Stimulated activated CD4-positive, alpha-beta T cell treated with anti-CD3 and anti-CD28 coated beads, Interleukin-12 subunit alpha, Interleukin-12 subunit beta, amount 100 ng/mL, for 48 hours (primary cell): ENCODE measurements around the gene ZNF385D.
"Not testable (repeated sequence)": the region's sequence is repeated elsewhere in the genome, so short reads cannot be mapped to it uniquely, and the experiment has no call there.

Experiments used
- DNase-seq, 3 donors: peaks; one replicate each; pipeline ENCODE4 v3.0.0-alpha.2; 2020; ENCODE audit warnings: low read depth in 2 of 3, low spot score in 1 of 3

Gene ZNF385D

GRCh38 chr3:21524133-21524532 lies 226.9 kb downstream of the ZNF385D start:
- no peak for DNase-seq

GRCh38 chr3:21520106-21520963 lies 230.7 kb downstream of the ZNF385D start:
- DNase-seq: no peak

- DNase-seq: no peak
Measured at GRCh38 chr3:21517184-21517583, 233.8 kb downstream of the ZNF385D start.

GRCh38 chr3:21515417-21515816 lies 235.6 kb downstream of the ZNF385D start:
- DNase-seq: no peak

- no peak for DNase-seq
Measured at GRCh38 chr3:21509731-21510470, 241.1 kb downstream of the ZNF385D start.

- DNase-seq: no peak
Measured at GRCh38 chr3:21508246-21508645, 242.8 kb downstream of the ZNF385D start.

- no peak for DNase-seq
Measured at GRCh38 chr3:21505711-21506460, 245.1 kb downstream of the ZNF385D start.

GRCh38 chr3:21502656-21503055 lies 248.4 kb downstream of the ZNF385D start:
- DNase-seq: no peak

GRCh38 chr3:21500834-21501233 lies 250.2 kb downstream of the ZNF385D start:
- no peak for DNase-seq

GRCh38 chr3:21490671-21491070 lies 260.3 kb downstream of the ZNF385D start:
- not testable (repeated sequence) for DNase-seq

GRCh38 chr3:21487520-21487919 lies 263.5 kb downstream of the ZNF385D start:
- no peak for DNase-seq

GRCh38 chr3:21486024-21486935 lies 264.7 kb downstream of the ZNF385D start:
- DNase-seq: not testable (repeated sequence)

- no peak for DNase-seq
Measured at GRCh38 chr3:21484828-21485144, 266.2 kb downstream of the ZNF385D start.

- DNase-seq: no peak
Measured at GRCh38 chr3:21484057-21484827, 266.8 kb downstream of the ZNF385D start.

GRCh38 chr3:21481991-21482390 lies 269.0 kb downstream of the ZNF385D start:
- DNase-seq: no peak

- DNase-seq: no peak
Measured at GRCh38 chr3:21477541-21478288, 273.3 kb downstream of the ZNF385D start.

GRCh38 chr3:21466476-21466875 lies 284.5 kb downstream of the ZNF385D start:
- no peak for DNase-seq

GRCh38 chr3:21464746-21465145 lies 286.3 kb downstream of the ZNF385D start:
- no peak for DNase-seq

- DNase-seq: no peak
Measured at GRCh38 chr3:21463319-21463718, 287.7 kb downstream of the ZNF385D start.
